PC-3 (cell line): Measurements from ENCODE around the gene MPPED2.

Experiments used
- CTCF ChIP-seq: fragments of 300-600 bp; sonication (generic); conservative IDR thresholded peaks from 2 replicates; pipeline ENCODE4 v1.5.1; 2017; ENCODE audit warnings: antibody characterized with exemption, low read depth, mild to moderate bottlenecking, low read length
- EZH2 ChIP-seq: fragments of 300-600 bp; sonication (generic); IDR thresholded peaks from one replicate; pipeline ENCODE4 v1.6.1; 2017; ENCODE audit warnings: antibody characterized with exemption, mild to moderate bottlenecking, low read length; ENCODE audit not compliant: unreplicated experiment

- TF ChIP-seq CTCF (no peak), EZH2 (no peak)
These were observed 208.8 kb downstream of the MPPED2 start for GRCh38 chr11:30377347-30377746.
